Adrenal gland (tissue), 5 donors: ENCODE results near the gene MPG.

Experiments used
- CTCF ChIP-seq, 6 experiments: fragments of 450-650 bp in 4 of 6; fragments of 200-600 bp in 2 of 6; sonication (generic) in 1 of 6; IDR thresholded peaks; 1 replicate in 5 of 6; 2 replicates in 1 of 6; pipeline versions ENCODE4 v1.5.1 to v1.8.0; 2016 to 2021; ENCODE audit warnings: antibody characterized with exemption in 6 of 6, mild to moderate bottlenecking in 2 of 6, moderate library complexity in 1 of 6
- POLR2A ChIP-seq, 2 donors: fragments of 450-650 bp; IDR thresholded peaks; one replicate each; pipeline ENCODE4 v1.6.1; 2017; ENCODE audit warnings: antibody characterized with exemption in 2 of 2, mild to moderate bottlenecking in 2 of 2, moderate library complexity in 1 of 2
- donor health status: DM: no; HTN: no; CAD: no.

GRCh38 chr16:74747-75334 is 3.2 kb upstream of the MPG start:
- TF ChIP-seq CTCF (IDR thresholded peaks at IDR 0.05) (no peak), POLR2A (IDR thresholded peaks at IDR 0.05) (no peak)
